HL-60 (cell line): ENCODE results near the gene ZNF672.

Source experiments
- CTCF ChIP-seq: IDR thresholded peaks from one replicate; pipeline ENCODE4 v1.5.1; 2011; ENCODE audit warnings: low read length, control low read depth, inconsistent platforms; ENCODE audit not compliant: insufficient read depth
- GABPA ChIP-seq: IDR thresholded peaks from 2 replicates; pipeline ENCODE4 v1.6.1; 2012; ENCODE audit warnings: low read depth
- POLR2AphosphoS5 ChIP-seq: IDR thresholded peaks from 2 replicates; pipeline ENCODE4 v1.6.1; 2012; ENCODE audit warnings: low read depth
- SPI1 ChIP-seq: IDR thresholded peaks from 2 replicates; pipeline ENCODE4 v1.6.1; 2012; ENCODE audit warnings: low read depth, mild to moderate bottlenecking, borderline replicate concordance
- TF ChIP-seq, protein P1 (sequence below): IDR thresholded peaks from 2 replicates; pipeline ENCODE4 v1.6.1; 2012; ENCODE audit warnings: low read depth; ENCODE audit not compliant: insufficient replicate concordance

DNA sequence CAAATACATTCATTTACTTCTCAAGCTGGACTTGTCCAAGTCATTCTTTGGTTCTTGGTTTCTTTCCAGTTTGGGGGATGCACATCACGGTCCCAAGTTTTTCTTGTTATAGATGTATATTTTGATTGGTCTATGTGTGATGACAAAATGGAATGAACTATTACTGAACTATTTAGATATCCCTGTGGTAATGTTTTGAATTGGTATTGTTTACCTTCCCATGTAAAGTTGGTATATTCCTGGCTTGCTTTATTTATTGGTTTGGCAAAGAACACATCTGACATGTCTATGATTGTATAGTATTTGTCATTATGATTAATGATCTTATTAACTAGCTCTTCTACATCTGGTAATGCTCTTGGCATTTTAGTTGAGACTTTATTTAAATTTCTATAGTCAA, 43.2 kb downstream of the ZNF672 start:
- TF ChIP-seq CTCF, result no peak
- TF ChIP-seq POLR2AphosphoS5, result no peak
- TF ChIP-seq SPI1, result no peak
- TF ChIP-seq, protein P1, sequence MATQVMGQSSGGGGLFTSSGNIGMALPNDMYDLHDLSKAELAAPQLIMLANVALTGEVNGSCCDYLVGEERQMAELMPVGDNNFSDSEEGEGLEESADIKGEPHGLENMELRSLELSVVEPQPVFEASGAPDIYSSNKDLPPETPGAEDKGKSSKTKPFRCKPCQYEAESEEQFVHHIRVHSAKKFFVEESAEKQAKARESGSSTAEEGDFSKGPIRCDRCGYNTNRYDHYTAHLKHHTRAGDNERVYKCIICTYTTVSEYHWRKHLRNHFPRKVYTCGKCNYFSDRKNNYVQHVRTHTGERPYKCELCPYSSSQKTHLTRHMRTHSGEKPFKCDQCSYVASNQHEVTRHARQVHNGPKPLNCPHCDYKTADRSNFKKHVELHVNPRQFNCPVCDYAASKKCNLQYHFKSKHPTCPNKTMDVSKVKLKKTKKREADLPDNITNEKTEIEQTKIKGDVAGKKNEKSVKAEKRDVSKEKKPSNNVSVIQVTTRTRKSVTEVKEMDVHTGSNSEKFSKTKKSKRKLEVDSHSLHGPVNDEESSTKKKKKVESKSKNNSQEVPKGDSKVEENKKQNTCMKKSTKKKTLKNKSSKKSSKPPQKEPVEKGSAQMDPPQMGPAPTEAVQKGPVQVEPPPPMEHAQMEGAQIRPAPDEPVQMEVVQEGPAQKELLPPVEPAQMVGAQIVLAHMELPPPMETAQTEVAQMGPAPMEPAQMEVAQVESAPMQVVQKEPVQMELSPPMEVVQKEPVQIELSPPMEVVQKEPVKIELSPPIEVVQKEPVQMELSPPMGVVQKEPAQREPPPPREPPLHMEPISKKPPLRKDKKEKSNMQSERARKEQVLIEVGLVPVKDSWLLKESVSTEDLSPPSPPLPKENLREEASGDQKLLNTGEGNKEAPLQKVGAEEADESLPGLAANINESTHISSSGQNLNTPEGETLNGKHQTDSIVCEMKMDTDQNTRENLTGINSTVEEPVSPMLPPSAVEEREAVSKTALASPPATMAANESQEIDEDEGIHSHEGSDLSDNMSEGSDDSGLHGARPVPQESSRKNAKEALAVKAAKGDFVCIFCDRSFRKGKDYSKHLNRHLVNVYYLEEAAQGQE, result no peak
- TF ChIP-seq GABPA, result no peak
